HepG2 (cell line): Measurements from ENCODE around the gene LIPT2.

Source experiments
- ATF3 ChIP-seq: sonication (generic); formaldehyde crosslinking; IDR thresholded peaks from 2 replicates; pipeline ENCODE4 v1.4.0; 2020; ENCODE audit warnings: missing genetic modification reagents
- BCLAF1 ChIP-seq: fragments of 450-650 bp; IDR thresholded peaks from 2 replicates; pipeline ENCODE4 v1.6.1; 2017; ENCODE audit warnings: mild to moderate bottlenecking
- CBX2 ChIP-seq, 2 experiments: fragments of 200-600 bp in 1 of 2; sonication (generic); formaldehyde crosslinking in 1 of 2; IDR thresholded peaks; 2 replicates each; pipeline versions ENCODE4 v1.7.0 to v1.8.1; 2018 to 2022; ENCODE audit warnings: low read depth in 2 of 2, low read length in 1 of 2, mild to moderate bottlenecking in 1 of 2, missing genetic modification reagents in 1 of 2
- NCOA2 ChIP-seq: sonication (generic); formaldehyde crosslinking; IDR thresholded peaks from 2 replicates; pipeline ENCODE4 v1.8.0; 2022; ENCODE audit warnings: inconsistent platforms
- POLR2A ChIP-seq, 2 experiments: IDR thresholded peaks; 2 replicates each; pipeline ENCODE4 v1.6.1; 2011; ENCODE audit warnings: low read depth in 2 of 2, low read length in 2 of 2, mild to moderate bottlenecking in 1 of 2, moderate library complexity in 1 of 2; ENCODE audit not compliant: insufficient read depth in 1 of 2
- POLR2AphosphoS5 ChIP-seq: IDR thresholded peaks from 2 replicates; pipeline ENCODE4 v1.6.1; 2012; ENCODE audit warnings: low read depth, low read length
- SMAD1 ChIP-seq: sonication (generic); formaldehyde crosslinking; IDR thresholded peaks from 2 replicates; pipeline ENCODE4 v1.4.0; 2020; ENCODE audit warnings: missing genetic modification reagents, low read depth, mild to moderate bottlenecking, borderline replicate concordance
- TP53 ChIP-seq: sonication (generic); formaldehyde crosslinking; conservative IDR thresholded peaks from 2 replicates; pipeline ENCODE4 v1.4.0; 2020; ENCODE audit warnings: missing genetic modification reagents
- ZNF232 ChIP-seq: sonication (generic); formaldehyde crosslinking; IDR thresholded peaks from 2 replicates; pipeline ENCODE4 v1.4.0; 2020; ENCODE audit warnings: missing genetic modification reagents, borderline replicate concordance

GRCh38 chr11:74474316-74474715 lies 19.2 kb downstream of the LIPT2 start:
- TF ChIP-seq POLR2AphosphoS5 (no peak), TP53 (CRISPR knock-in tag) (no peak), CBX2 (IDR thresholded peaks at IDR 0.05; ENCODE audit: low read depth, low read length) (no peak), CBX2 (CRISPR knock-in tag; IDR thresholded peaks at IDR 0.05; ENCODE audit: low read depth) (no peak), ZNF232 (CRISPR knock-in tag) (no peak), SMAD1 (CRISPR knock-in tag) (no peak), ATF3 (CRISPR knock-in tag) (no peak), NCOA2 (CRISPR knock-in tag) (no peak), POLR2A (IDR thresholded peaks at IDR 0.05; ENCODE audit: insufficient read depth in 1 of 2, low read depth in 2 of 2, low read length in 2 of 2) (no peak), BCLAF1 (no peak)
